HG03571 (cell line): ENCODE data around the gene RXRB.
"Not testable (repeated sequence)": the region's sequence is repeated elsewhere in the genome, so short reads cannot be mapped to it uniquely, and the experiment has no call there.

Experiments
- ATAC-seq: cut with Tn5 transposase; IDR thresholded peaks from one replicate; pipeline ENCODE4 v1.9.1; 2021; ENCODE audit not compliant: unreplicated experiment

RXRB gene

GRCh38 chr6:33200219-33201146 lies at the start of gene RXRB, which contains the start of gene SLC39A7:
Gene RXRB, minus strand, starts transcription at chr6:33200665. Its CDS starts 189 bp downstream, at chr6:33200476.
Gene SLC39A7, plus strand, starts transcription at chr6:33200867. Its CDS starts 379 bp downstream, at chr6:33201246.
- peak; percentile 47 for ATAC-seq

DNA sequence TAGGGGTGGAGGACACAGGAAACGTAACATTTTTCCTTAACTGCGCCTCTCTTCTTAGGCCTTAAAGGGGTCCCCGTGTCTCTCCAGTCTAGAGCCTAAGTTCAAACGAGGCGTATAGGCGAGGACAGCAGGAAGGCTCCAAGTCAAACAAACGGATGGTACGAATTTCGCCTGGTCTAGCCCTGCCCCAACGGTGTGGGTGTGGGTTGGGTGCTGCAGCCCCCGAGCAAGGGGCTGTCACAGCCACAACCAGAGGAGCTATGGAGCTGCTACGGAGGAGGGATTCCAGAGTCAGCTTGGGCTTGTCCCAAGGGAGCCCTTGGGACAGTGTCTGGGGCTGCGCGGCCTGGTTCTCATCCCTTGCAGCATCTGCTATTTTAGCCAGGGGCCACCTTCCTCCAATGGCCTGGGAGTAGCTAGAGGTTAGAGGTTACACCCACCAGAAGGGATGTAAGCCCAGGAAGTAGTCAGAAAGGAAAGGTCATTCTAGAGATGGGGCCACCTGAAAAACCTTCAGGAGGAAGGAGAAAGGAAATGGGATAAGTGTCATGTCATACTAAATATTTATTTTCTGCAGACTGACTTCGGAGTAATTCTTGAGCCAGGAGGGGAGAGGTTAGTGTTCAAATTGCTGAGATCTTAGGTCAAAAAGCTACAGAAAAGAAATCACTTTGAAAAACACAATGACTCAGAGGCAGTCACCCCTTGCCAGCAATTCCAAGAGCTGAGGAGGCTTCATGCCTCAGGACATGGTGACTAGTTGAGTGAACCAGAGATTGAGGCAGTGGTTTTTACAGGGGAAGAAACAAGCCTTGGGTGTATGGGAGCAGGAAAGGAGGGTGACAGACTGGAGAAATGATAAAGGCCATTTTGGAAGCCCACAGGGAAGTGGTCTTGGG lies 49.5 kb upstream of the RXRB start:
- no peak for ATAC-seq

DNA sequence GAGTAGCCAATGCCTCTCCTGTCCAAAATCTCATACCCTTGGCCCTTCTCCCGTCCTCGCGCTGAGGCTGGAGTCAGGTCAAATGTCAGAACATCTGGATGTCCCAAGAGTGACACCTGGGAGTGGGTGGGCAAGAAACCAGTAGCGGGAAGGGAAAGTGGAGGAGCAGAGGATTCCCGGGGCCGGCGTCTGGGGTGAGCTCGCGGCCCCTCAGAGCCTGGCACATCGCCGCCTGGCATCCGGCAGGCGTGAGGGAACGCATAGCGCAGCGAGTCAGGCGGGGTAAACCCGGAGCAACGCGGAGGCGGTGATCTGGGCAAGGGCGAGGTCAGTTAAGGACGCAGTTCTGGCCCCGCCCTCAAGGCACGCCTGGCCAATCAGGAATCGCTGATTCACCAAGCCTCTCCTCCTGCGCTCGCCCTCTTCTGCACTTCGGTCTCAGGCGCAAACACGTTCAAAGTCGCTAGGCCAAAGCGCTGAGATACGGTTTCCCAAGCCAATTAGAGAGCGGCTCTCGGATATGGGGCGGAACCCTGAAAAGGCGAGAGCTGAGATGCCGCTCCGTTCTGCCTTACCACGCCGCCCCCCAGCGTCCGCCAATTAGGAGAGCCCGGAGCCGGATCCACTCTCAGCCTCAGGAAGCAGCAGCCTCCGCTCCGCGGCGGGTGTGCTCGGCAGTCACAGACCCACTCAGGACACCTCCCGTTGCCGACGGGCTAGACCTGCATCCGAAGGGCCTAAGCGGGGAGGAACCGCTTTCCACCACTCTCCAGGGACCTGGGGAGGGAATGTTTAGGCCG lies 48.7 kb upstream of the RXRB start:
- peak; percentile 84 for ATAC-seq

DNA sequence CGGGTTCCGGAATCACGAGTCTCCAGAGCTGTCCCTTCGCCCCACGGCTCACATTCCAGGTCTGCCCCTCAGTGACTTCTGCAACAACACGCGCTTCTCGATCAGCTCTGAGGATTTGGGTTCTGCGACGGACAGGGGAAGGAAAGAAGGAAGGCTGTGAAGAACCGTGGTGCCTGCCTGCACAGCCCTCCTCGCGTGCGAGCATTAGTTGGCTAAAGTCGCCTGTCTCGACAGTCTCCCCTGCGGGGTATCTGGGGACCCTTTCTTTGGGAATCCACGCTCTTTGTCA lies 48.1 kb upstream of the RXRB start:
- ATAC-seq = no peak

- peak; percentile 46 for ATAC-seq
Observed at GRCh38 chr6:33247977-33248642, 47.6 kb upstream of the RXRB start.

- no peak for ATAC-seq
Observed at GRCh38 chr6:33243476-33243875, 43.0 kb upstream of the RXRB start.

- ATAC-seq = no peak
Observed at GRCh38 chr6:33241968-33242367, 41.5 kb upstream of the RXRB start.

DNA sequence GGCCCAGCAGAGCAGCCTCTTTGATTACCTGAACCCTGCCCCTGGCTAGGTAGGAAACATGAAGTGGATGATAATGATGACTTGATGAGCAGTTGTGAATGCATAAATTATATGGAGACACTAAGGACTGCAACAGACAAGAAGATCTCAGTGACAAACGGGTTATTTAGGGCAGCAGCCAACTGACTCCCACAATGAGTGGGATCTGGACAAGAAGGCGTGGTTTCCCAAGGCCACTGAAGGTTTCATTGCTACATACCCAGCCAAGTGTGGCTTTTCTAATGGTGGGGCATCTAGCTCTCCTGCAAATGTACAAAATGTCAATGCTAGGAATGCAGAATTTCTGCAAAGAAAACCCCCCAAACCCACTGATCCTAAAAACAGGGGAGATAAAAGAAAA lies 37.3 kb upstream of the RXRB start:
- no peak for ATAC-seq

GRCh38 chr6:33236852-33237251 lies 36.4 kb upstream of the RXRB start:
- no peak for ATAC-seq

DNA sequence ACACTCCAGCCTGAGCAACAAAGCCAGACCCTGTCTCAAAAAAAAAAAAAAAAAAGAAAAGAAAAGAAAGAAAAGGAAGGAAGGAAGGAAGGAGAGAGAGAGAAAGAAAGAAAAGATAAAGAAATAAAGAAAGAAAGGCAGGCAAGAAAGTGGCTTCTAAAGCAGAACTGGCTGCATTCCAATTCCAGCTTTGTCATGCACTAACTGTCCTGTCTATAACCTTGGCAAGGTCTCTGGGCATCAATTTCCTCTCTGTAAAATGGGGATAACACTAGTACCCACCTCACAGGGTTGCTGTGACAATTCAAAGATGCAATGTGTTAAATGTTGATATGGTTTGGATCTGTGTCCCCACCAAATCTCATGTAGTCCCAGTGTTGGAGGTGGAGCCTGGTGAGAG lies 35.9 kb upstream of the RXRB start:
- ATAC-seq = no peak

DNA sequence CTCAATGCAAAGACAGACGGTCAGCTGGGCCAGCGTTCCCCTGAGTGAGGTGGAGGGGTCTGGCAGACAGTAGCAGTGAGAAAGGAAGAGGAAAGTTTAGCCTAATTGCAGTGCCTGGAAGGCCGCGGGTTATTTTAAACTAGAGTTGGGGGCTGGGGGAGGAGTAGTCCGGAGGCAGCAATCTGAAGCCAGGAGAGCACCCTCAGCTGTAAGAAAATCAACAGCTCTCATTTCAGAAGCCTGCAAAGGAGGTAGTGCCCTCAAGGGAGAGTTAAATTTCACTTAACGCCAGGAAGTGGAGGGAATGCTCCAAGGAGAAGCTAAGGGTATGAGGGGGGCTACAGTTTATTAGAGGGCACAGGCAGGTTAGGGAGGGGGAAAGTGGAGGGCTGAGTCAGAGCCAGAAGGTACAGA lies 34.8 kb upstream of the RXRB start:
- no peak for ATAC-seq

DNA sequence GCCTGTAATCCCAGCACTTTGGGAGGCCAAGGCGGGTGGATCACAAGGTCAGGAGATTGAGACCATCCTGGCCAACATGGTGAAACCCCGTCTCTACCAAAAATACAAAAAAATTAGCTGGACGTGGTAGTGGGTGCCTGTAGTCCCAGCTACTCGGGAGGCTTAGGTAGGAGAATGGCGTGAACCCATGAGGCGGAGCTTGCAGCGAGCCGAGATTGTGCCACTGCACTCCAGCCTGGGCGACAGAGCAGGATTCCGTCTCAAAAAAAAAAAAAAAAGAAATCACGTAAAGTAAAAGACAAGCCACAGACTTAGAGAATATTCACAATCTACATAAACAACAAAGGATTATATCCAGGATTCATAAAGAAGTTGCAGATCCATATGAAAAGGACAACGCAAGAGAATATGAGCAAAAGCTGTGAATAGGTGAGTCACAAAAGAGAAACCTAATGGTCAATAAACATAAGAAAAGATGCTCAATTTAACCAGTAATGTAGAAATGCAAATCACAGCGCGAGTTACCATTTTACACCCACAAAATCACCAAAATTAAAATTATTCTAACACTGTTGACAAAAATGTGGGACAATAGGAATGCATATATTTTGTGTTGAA lies 26.1 kb upstream of the RXRB start:
- not testable (repeated sequence) for ATAC-seq

GRCh38 chr6:33217681-33218080 lies 17.2 kb upstream of the RXRB start:
- no peak for ATAC-seq

DNA sequence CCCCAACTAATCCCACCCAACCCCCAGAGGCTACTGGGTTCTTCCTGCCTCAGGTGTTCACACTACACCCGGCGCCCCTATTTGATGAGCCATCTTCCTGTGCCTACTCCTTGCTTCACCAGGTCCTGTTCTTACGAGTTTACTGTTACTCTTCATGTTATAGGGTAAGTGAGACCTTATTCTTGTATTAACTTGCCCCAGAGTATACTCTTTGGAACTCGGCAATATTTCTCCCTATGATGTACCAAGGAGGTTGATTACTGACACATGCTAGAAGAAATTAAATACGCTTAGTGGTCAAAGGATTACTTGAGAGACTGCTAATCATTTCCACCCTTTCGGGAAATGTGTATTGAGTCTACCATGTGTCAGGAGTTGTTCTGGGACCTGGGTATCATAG lies 16.8 kb upstream of the RXRB start:
- ATAC-seq = no peak

DNA sequence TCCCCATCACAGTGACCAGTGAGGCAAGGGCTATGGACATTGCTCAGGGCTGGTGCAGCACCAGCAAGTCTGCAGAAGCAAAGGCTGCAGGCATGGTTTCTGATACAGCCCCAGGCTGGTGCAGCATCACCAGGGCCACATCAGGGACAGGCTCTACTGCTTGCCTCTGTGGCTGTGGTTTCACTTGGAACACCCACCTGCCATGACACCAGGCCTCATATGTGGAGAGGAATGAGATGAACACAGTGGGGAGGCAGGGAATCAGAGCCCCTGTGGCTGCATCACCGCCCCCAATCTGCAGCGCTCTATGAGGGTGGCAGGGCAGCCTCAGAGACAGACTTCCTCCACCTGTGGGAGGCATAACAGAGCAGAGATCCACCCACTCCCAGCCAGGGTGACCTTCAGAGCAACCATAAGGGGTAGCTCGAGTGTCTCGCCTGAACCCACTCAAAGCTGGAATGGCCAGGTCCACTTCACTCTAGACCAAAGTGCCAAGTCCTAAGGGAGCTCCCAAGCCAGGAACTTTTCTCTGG lies 15.7 kb upstream of the RXRB start:
- no peak for ATAC-seq

DNA sequence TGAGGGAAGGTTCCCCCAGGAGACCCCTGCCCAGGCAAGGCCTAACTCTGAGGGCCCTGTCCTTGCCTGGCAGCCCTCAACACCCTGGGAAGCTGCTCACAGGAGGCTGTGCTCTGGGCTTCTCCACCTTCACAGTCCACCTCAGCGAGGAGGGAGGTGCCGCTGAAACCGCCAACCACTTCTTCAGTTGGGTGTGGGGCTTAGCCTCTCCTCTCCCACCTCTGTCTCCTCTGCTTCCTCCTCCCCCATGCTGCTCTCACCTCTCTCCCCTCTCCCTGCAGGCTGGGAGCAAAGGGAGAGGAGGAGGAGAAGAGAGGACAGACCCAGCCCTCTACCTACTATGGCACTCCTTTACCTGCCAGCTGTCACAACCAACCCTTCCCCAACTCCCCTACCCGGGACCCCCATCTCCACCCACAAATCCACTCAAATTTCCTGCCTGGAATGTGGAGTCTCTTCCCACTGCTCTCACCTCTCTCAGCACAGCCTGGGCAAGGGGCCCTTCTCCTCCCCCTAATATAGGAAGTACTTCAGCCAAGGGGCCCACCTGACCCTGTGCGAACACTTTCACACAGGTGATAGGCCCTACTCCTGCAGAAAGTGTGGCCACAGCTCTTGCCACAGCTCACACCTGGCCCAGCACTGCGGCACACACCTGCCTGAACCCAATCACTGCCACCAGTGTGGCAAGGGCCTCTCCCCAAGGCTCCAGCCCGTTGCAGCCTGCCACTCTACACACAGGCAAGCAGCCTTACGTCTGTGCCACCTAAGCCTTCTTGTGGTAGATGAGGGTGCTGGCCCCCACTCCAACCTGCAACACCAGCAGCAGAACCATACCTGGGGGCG lies 15.0 kb upstream of the RXRB start:
- no peak for ATAC-seq

DNA sequence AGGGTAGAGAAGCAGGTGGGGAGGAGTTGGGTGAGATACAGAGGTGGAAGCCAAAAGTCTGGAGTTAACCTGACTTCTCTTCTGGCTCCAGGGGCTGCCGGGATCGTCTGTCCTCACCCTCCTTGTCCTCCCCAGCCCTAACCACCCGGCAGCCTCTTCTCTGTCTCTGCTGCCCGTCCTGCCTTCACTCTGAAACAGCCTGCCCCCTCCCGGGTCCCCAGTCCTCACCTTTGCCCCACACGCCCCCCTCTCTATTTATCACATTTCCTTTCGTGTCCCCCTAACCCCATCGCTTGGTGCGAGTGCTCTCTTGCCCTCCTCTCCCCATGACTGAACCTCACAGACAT lies 13.5 kb upstream of the RXRB start:
- ATAC-seq = no peak

- ATAC-seq = no peak
Observed at GRCh38 chr6:33213166-33213988, 12.9 kb upstream of the RXRB start.
